Panc1 (cell line): ENCODE measurements around the gene CSRNP2. TPM values are rescaled to one million over a fixed set of nuclear protein-coding genes. Genes with fewer than 3 reads are reported as not detected.

Source experiments
- ATAC-seq: fragments of 200-7000 bp; cut with Tn5 transposase; 2 replicates; pipeline ENCODE4 v1.9.1; 2020; ENCODE audit warnings: mild to moderate bottlenecking, moderate library complexity
- BruUV-seq: library from RNA; stranded (reverse); fragments of 400-500 nt; replicated peaks from 2 replicates; lab custom pipeline; 2021; lab: Mats Ljungman, UMichigan
- CTCF ChIA-PET: fragments of 300-600 bp; sonication (Branson Sonifier 250); formaldehyde crosslinking; loops from one replicate; lab custom pipeline; 2022; ENCODE audit warnings: antibody characterized with exemption; lab: Charles Lee
- POLR2A ChIA-PET: fragments of 300-600 bp; sonication (Branson Sonifier 250); formaldehyde crosslinking; loops from one replicate; lab custom pipeline; 2022; ENCODE audit warnings: antibody characterized with exemption; lab: Charles Lee
- DNase-seq: peaks from one replicate; pipeline ENCODE4 v3.0.0-alpha.2; 2010; ENCODE audit warnings: low read depth, low spot score
- H3K27ac ChIP-seq: 2 replicates; pipeline ENCODE4 v1.5.1; 2011; ENCODE audit warnings: mild to moderate bottlenecking, low read length, inconsistent platforms
- H3K27me3 ChIP-seq: fragments of 200-500 bp; sonication (Bioruptor generic); 2 replicates; pipeline ENCODE4 v1.6.0; 2014; ENCODE audit warnings: low read length, inconsistent platforms; ENCODE audit not compliant: control insufficient read depth, insufficient read depth
- H3K36me3 ChIP-seq: fragments of 200-500 bp; sonication (Bioruptor generic); 2 replicates; pipeline ENCODE4 v1.5.1; 2014; ENCODE audit warnings: inconsistent platforms, mild to moderate bottlenecking, low read length, moderate library complexity; ENCODE audit not compliant: control insufficient read depth, insufficient read depth
- H3K4me1 ChIP-seq: 2 replicates; pipeline ENCODE4 v1.5.1; 2011; ENCODE audit warnings: inconsistent platforms, mild to moderate bottlenecking, low read length, moderate library complexity; ENCODE audit not compliant: control insufficient read depth, insufficient read depth
- H3K4me3 ChIP-seq, 2 experiments: 2 replicates each; pipeline ENCODE4 v1.5.1; 2011 to 2012; ENCODE audit warnings: low read depth in 2 of 2, low read length in 2 of 2, mild to moderate bottlenecking in 2 of 2, inconsistent platforms in 1 of 2, moderate library complexity in 1 of 2
- H3K9me3 ChIP-seq: fragments of 200-500 bp; sonication (Bioruptor generic); 2 replicates; pipeline ENCODE4 v1.5.1; 2014; ENCODE audit warnings: low read depth, mild to moderate bottlenecking, inconsistent platforms, low read length, moderate library complexity; ENCODE audit not compliant: control insufficient read depth, insufficient read depth
- POLR2AphosphoS5 ChIP-seq: IDR thresholded peaks from 2 replicates; pipeline ENCODE4 v1.6.1; 2012; ENCODE audit warnings: mild to moderate bottlenecking, low read depth, low read length, moderate library complexity
- SIN3A ChIP-seq: IDR thresholded peaks from 2 replicates; pipeline ENCODE4 v1.6.1; 2012; ENCODE audit warnings: low read depth, mild to moderate bottlenecking, low read length, moderate library complexity, borderline replicate concordance; ENCODE audit not compliant: insufficient read depth
- TCF7L2 ChIP-seq: IDR thresholded peaks from 2 replicates; pipeline ENCODE4 v1.6.1; 2011; ENCODE audit warnings: mild to moderate bottlenecking, low read depth, low read length, inconsistent platforms
- in situ Hi-C: cut with HindIII; loops from 2 replicates; pipeline ENCODE4 v1.10.0; 2016; ENCODE audit warnings: low sequenced_read_pairs, low pct_unique_long_range_greater_than_20kb
- intact Hi-C: fragments of 100-400 bp; cut with micrococcal nuclease; formaldehyde crosslinking; loops from one replicate; pipeline ENCODE4 v1.10.0; 2022; ENCODE audit not compliant: unreplicated experiment
- total RNA-seq: library from RNA; stranded (reverse); gene quantifications from one replicate; pipeline ENCODE4 v1.2.1, GENCODE V29; 2021; ENCODE audit not compliant: unreplicated experiment
- TF ChIP-seq, protein P1 (sequence below): fragments of 450-650 bp; IDR thresholded peaks from 2 replicates; pipeline ENCODE4 v1.5.1; 2017; ENCODE audit warnings: mild to moderate bottlenecking
- TF ChIP-seq, protein P2 (sequence below), 2 experiments: IDR thresholded peaks; 2 replicates each; pipeline ENCODE4 v1.6.1; 2011 to 2012; ENCODE audit warnings: low read depth in 2 of 2, control low read depth in 1 of 2, low read length in 1 of 2, mild to moderate bottlenecking in 1 of 2, moderate library complexity in 1 of 2; ENCODE audit not compliant: insufficient read depth in 1 of 2

CSRNP2 gene
- total RNA-seq, 1 experiment from 2014 or later, result 50.5 TPM

DNA sequence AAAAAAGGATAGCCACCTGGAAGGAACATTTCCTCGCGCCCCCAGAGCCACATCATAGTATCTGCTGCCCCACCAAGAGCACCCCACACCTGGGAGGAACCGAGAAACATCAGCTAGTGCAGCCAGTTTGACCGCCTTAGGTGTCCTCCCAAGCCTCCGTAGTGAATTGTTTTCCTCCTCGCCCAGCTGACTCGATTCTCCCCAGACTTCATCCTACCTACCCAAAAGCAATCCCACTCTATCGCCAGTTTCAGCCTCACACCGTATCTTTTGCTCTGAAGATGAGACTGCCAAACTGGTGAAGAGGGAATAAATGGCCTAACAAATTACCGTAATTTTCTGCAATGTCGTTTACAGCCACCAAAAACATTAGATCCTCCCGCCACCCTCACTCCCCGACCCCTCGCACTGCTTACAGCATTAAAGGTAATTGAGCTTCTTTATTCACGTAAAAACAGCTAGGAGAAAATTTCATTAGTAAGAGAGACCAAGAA lies 56.0 kb downstream of the CSRNP2 start:
- Histone ChIP-seq H3K4me3 (no peak overlapping the region), H3K9me3 (no peaks in the 10 kb centered on the region), H3K4me1 (peaks cover 17% of the 10 kb centered on the region), H3K27me3 (no peaks in the 10 kb centered on the region), H3K27ac (no peak overlapping the region), H3K36me3 (no peaks in the 10 kb centered on the region)
- BruUV-seq, result no TSS peak
- intact Hi-C loops, result loop anchor here (5.0 kb wide), 1 partner anchor 200 kb away; no protein-coding TSS in a partner anchor
- ATAC-seq (no peak), DNase-seq (no peak)
- TF ChIP-seq TCF7L2 (no peak), SIN3A (no peak)
- TF ChIP-seq, protein P1, sequence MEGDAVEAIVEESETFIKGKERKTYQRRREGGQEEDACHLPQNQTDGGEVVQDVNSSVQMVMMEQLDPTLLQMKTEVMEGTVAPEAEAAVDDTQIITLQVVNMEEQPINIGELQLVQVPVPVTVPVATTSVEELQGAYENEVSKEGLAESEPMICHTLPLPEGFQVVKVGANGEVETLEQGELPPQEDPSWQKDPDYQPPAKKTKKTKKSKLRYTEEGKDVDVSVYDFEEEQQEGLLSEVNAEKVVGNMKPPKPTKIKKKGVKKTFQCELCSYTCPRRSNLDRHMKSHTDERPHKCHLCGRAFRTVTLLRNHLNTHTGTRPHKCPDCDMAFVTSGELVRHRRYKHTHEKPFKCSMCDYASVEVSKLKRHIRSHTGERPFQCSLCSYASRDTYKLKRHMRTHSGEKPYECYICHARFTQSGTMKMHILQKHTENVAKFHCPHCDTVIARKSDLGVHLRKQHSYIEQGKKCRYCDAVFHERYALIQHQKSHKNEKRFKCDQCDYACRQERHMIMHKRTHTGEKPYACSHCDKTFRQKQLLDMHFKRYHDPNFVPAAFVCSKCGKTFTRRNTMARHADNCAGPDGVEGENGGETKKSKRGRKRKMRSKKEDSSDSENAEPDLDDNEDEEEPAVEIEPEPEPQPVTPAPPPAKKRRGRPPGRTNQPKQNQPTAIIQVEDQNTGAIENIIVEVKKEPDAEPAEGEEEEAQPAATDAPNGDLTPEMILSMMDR, result no peak
- ChIA-PET POLR2A (no interaction called here), CTCF (interaction anchor here (0.5 to 1.4 kb wide), 7 partner anchors 40 to 524 kb away, joined by 3 to 11 read pairs (median 6); no protein-coding TSS in a partner anchor)
- in situ Hi-C loops, result no loop called here

DNA sequence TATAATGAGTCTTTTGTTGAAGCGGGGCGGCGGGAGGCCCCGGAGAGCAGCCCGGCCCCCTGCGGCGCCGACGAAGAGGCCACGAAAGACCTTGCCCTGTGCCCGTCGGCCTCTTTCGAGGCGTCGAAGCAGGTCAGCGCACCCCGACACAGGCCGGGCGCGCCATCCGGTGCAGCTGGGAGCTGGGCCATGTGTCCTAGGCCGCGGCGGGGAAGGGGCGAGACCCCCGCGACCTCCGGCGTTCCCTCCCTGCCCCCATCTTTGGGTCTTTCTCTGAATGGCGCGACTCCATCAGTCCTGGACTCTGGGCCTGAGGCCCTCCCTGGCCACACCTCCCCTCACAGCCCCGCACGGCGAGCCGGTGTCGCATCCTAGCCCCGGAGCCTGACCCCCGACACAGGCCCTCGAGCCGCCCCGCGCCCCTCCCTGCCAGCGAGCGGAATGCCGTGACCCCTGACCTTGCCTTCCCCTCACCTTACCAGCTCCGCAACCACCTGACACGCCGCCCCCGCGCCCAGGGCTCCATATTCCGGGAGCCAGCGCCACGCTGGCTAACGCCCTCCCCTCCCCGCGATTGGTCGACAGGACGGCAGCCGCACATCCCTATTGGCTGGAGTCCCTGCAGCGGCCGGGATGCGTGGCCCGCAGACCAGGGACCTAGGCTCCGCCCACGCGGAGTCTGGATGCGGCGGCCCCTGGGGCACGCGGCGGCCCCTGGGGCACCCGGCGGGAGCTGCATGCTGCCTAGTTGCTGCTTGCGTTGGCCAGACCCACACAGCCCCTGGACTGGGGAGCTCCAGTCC lies 57.4 kb downstream of the CSRNP2 start, which contains the start of gene SLC11A2:
SLC11A2 (minus strand) TSS at position 549 of the 803 bp plus-strand sequence. CDS start 15,656 bp downstream, outside the sequence.
- in situ Hi-C loops (no loop called here), intact Hi-C loops (loop anchor here (5.0 kb wide), 1 partner anchor 199 kb away; no protein-coding TSS in a partner anchor)
- H3K4me1 ChIP-seq, result peaks cover 17% of the 10 kb centered on the region
- ChIA-PET POLR2A (interaction anchor here (0.6 to 0.7 kb wide), 4 partner anchors 54 to 945 kb away, joined by 3 to 6 read pairs (median 4); partner anchors contain the start of gene SMAGP), CTCF (interaction anchor here (0.6 to 1.4 kb wide), 2 partner anchors 17 to 201 kb away, joined by 5 to 11 read pairs; no protein-coding TSS in a partner anchor)
- peak within 1 kb of the TSS; percentile 90 for H3K27ac ChIP-seq
- H3K9me3 ChIP-seq, result no peaks in the 10 kb centered on the region
- TSS peak; percentile 82 for BruUV-seq
- TF ChIP-seq, protein P1, result no peak
- TF ChIP-seq SIN3A (0 out of 2 replicates have a peak, but pooled peaks have one; percentile 18), POLR2AphosphoS5 (peak; percentile 78), TCF7L2 (no peak)
- TF ChIP-seq, protein P2, sequence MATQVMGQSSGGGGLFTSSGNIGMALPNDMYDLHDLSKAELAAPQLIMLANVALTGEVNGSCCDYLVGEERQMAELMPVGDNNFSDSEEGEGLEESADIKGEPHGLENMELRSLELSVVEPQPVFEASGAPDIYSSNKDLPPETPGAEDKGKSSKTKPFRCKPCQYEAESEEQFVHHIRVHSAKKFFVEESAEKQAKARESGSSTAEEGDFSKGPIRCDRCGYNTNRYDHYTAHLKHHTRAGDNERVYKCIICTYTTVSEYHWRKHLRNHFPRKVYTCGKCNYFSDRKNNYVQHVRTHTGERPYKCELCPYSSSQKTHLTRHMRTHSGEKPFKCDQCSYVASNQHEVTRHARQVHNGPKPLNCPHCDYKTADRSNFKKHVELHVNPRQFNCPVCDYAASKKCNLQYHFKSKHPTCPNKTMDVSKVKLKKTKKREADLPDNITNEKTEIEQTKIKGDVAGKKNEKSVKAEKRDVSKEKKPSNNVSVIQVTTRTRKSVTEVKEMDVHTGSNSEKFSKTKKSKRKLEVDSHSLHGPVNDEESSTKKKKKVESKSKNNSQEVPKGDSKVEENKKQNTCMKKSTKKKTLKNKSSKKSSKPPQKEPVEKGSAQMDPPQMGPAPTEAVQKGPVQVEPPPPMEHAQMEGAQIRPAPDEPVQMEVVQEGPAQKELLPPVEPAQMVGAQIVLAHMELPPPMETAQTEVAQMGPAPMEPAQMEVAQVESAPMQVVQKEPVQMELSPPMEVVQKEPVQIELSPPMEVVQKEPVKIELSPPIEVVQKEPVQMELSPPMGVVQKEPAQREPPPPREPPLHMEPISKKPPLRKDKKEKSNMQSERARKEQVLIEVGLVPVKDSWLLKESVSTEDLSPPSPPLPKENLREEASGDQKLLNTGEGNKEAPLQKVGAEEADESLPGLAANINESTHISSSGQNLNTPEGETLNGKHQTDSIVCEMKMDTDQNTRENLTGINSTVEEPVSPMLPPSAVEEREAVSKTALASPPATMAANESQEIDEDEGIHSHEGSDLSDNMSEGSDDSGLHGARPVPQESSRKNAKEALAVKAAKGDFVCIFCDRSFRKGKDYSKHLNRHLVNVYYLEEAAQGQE (IDR thresholded peaks at IDR 0.05; ENCODE audit: insufficient read depth in 1 of 2, low read depth in 2 of 2, low read length in 1 of 2), result no peak
- no peaks in the 10 kb centered on the region for H3K36me3 ChIP-seq
- DNase-seq (peak; percentile 72), ATAC-seq (peak; percentile 97)
- H3K27me3 ChIP-seq, result no peaks in the 10 kb centered on the region
- H3K4me3 ChIP-seq, result peak within 1 kb of the TSS; percentile 71 to 80
